D341Med (cell line): ENCODE results near the gene CMTR1.
"Not testable (repeated sequence)": the region's sequence is repeated elsewhere in the genome, so short reads cannot be mapped to it uniquely, and the experiment has no call there.

Experiments
- DNase-seq: peaks from one replicate; pipeline ENCODE4 v3.0.0; 2012; ENCODE audit warnings: low spot score

The CMTR1 gene

DNA sequence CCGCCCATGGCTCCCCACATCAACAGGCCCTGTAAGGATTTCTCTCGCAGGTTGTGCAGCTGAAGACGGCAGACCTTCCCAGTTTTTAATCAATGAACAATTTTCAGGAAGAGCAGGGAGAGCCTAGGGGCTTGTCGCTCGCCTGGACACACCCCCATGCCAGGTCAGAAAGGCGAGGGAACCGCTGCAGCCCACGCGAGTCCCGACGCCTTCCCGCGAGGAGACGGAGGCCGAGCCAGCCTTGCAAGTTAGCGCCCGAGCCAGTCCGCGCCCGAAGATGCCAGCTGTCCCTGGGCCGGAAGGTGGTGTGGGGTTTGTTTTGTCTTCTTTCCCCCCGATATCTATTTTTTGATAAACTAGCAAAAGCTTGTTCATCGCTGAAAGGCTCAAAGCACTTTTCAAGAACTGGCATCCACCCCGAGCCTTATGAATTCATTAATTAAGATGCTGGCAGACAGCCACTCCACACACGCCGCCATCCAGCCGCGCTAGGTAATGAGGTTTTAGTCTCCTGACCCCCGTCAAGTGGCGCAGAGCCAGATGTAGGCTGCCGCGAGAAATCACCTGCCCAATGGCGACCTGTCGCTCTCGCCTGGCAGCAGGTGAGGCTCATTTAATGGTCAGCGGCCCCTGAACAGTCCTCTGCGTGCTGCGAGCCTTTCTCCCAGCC, 60.1 kb downstream of the CMTR1 start:
- peak; percentile 62 for DNase-seq

DNA sequence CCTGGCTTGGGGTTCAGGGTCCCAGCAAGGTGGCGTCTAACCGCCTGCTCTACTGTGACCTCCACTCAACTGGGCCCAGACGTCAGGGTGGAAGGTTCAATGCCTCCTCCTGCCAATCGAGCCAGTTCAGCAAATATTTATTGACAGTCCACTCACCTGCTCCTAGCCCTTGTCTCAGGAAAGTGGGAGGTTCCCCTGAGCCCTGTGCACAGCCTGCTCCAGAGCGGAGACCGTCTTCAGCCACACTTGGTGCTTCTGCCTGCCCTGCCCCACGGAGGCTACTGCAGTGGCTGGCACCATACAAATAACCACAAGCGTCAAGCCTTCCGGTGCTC, 60.6 kb downstream of the CMTR1 start:
- no peak for DNase-seq

- no peak for DNase-seq
Measured at GRCh38 chr6:37495244-37495934, 62.4 kb downstream of the CMTR1 start.

- DNase-seq = no peak
Measured at GRCh38 chr6:37496951-37497885, 64.2 kb downstream of the CMTR1 start.

DNA sequence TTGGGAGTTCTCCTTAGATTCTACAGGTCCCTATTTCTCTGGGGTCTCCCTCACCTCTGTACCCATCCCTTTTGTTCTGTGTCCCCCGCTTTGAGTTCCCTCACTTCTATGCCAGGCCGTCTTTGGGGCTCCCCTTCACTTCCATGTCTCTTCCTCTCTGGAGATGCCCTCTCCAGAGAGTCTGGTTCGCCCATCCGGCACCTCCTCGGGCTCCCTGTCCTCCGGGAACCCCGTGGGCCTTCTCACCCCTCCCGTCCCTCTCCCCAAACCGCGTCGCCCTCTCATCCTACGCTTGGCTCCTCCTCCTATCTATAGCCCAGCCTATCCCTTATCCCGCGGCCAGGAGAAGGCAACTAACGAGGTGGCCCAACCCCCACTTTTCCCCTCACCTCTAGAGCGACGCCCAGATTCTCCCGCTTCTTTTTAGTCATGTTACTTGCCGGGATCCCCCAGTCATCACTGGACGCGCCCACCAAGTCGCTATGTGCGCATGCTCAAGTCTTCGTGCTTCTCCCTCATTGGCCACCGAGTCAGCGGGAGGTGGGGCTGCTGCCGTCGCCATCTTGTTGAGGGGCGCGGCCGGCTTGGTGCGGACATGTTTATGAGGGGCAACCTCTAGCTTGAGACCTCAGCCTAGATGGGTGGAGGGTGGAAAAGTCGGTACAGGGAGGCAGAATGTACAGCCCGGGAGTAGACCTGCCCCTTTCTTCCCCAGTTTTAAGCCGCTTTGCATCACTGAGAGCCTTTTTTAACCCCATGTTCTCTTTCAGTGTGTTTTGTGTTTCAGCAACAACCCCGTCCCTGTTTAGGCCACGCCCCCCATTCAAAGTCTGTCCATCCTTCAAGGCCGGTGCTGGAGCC, 66.6 kb downstream of the CMTR1 start, which contains the start of gene CCDC167:
TSS of gene CCDC167 (minus strand) at position 461 of the 861 bp plus-strand sequence. CDS start at position 431, 30 bp downstream.
- DNase-seq = peak; percentile 96

DNA sequence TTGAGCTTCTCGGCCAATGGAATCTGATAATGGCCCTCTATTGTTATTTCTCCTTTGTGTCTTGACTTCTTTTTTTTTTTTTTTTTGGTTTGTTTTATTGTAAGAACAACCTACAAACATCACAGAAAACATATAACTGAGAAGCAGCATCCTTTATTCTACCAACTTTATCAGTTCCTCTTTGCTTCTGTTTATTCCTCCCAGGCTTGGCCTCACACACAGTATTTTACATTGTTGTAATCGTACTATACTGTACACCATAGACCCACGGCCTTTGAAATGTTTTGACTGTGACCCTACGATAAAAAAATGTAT, 67.2 kb downstream of the CMTR1 start:
- no peak for DNase-seq

DNA sequence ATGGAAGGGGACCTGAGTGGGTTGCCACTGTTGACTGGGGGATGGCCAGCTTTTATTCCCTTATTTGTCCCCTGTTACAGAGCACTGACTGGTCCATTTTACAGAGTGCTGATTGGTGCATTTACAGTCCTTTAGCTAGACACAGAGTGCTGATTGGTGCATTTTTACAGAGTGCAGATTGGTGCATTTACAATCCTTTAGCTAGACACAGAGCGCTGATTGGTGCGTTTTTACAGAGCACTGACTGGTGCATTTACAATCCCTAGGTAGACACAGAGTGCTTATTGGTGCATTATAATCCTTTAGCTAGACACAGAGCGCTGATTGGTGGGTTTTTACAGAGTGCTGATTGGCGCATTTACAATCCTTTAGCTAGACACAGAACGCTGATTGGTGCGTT, 67.9 kb downstream of the CMTR1 start:
- not testable (repeated sequence) for DNase-seq

- no peak for DNase-seq
Measured at GRCh38 chr6:37501632-37502491, 68.8 kb downstream of the CMTR1 start.

DNA sequence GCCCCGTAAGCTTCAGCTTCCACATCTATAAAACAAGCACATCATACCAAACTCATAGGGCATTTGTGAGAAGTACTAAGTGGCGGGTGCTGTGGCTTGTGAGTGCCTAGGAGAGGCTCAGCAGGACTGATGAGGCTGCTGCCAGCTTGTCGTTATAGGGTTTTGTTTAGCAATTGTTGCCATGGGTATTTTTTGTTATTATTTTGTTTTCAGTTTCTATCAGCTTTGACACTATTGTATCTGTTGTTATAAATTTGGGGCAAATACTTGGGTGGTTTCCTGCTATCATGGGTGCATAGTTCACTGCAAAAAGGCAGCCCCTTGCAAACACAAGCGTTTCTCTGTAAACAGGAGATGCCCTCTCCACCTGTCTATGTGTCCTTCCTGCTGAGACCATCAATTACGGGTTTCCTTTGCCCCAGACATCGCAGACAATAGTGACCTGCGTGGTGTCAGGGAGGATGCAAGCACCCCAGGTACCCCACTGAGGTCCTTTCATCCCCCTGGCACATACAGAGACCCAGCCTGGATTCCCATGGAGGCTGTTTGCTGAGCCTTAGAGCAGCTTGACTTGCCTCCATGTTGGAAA, 69.8 kb downstream of the CMTR1 start:
- DNase-seq = no peak

DNA sequence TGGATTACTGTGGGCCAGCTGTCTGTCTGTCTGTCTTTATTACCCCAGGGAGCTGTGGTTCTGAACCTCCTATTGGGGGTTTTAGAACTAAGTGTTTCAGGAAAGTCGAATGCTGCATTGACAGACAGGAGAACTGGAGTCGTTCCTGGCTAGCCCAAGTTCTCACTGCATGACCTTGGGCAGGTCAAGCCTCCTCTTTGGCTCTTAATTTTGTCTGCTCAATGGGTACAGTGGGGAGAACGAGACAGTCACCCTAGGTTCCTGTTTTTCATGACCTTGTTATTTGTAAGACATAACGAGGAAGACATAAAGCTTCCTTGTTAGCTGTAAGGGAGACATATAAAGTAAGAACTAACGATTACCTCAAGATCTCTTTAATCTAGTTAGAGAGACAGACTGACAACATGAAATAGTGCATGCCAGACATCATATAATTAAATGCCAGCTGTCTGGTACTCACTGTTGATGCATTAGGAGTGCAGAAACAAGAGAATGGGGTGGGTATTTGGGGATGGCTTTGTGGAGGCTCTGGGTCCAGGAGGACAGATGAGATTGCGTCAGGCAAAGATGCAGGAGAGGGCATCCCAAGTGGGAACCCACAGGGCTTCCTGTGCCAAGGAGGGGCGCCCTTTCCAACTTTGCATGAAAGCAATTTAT, 70.4 kb downstream of the CMTR1 start:
- DNase-seq = no peak

GRCh38 chr6:37504024-37504423, 71.0 kb downstream of the CMTR1 start:
- DNase-seq = no peak

- DNase-seq = no peak
Measured at GRCh38 chr6:37506479-37506878, 73.5 kb downstream of the CMTR1 start.

- DNase-seq = no peak
Measured at GRCh38 chr6:37507077-37507476, 74.1 kb downstream of the CMTR1 start.

GRCh38 chr6:37507690-37508421, 74.8 kb downstream of the CMTR1 start:
- no peak for DNase-seq

GRCh38 chr6:37511201-37511600, 78.2 kb downstream of the CMTR1 start:
- no peak for DNase-seq

DNA sequence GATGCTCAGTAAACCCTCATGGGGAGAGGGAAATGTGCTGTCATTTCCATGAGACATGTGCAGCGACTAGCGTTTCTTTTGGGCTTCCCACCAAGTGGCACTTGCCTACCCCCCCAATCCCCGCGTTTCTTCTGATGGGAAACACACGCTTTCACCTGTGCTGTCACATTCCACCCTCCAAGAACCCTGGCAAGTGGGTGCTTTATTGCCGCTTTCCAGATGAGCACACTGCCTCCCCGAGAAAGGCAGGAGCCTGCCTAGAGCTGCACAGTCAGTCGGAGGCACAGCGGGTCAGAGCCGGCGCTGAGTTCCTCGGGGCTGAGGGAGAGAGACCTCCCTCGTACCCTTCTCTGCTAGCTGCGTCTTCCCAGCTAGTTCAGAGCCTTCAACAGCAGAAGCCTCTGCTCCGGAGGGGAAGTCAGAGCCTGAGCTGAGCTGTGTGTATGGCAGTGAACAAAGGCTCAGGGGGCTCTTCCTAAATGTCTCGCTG, 78.9 kb downstream of the CMTR1 start:
- no peak for DNase-seq

DNA sequence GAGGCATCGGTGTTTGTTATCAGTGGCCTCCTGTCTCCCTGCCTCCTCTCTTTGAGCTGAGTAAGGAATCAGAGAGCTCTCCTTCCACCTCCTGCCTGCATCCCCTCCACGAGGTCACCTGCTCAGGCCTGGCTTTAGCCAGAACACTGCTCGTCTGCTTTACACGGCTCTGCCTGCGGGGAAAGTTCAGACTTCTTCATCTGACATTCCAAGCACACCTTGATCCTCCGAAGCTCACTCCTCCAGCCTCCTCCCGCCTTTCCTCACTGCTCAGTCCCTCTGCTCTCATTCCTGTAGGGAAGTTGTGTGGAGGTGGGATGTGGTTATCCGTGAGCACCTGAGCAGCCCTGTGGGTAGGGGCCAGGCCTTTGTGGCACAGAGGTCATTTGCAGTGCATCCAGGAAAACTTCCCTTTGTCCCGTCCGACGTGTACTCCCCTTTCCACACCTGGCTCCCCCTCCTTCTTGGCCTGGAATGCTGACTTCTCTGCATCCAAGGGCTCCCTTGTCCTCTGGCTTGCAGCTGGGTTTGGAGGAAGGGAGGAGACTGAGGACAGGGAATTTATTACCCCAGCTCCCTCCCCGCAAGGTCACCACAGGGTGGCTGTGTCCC, 79.5 kb downstream of the CMTR1 start:
- no peak for DNase-seq

GRCh38 chr6:37513155-37513554, 80.1 kb downstream of the CMTR1 start:
- no peak for DNase-seq

DNA sequence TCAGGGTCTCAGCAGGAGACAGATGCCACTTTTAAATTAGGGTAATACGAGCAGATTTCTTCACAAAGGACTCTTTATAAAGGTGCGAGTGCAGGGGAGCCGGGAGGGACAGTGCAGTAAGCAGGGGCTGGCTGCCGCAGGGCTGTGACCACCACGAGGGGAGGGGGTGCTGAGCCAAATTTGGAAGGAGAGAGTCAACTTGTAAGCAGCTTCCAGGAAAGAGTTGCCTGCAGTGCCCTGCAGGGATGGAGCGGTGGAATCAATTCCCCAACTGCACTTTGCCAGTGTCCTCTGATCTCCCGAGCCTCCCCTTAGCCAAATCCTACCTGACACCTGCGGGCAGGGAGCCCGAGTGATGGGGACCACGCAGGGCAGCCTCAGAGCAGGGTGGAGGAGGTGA, 80.6 kb downstream of the CMTR1 start:
- no peak for DNase-seq
